Activated T-cell treated with anti-CD3 and anti-CD28 coated beads, Interleukin-2, amount 50 U/mL, for 1 hour (primary cell): ENCODE data around the gene NUMBL.

ENCODE experiments used
- DNase-seq: peaks from one replicate; pipeline ENCODE4 v3.0.0-alpha.2; 2020

Gene NUMBL

GRCh38 chr19:40716031-40716481 lies 25.6 kb upstream of the NUMBL start:
- DNase-seq, result peak; percentile 70

GRCh38 chr19:40714441-40715299 lies 24.2 kb upstream of the NUMBL start:
- DNase-seq, result peak; percentile 93

DNA sequence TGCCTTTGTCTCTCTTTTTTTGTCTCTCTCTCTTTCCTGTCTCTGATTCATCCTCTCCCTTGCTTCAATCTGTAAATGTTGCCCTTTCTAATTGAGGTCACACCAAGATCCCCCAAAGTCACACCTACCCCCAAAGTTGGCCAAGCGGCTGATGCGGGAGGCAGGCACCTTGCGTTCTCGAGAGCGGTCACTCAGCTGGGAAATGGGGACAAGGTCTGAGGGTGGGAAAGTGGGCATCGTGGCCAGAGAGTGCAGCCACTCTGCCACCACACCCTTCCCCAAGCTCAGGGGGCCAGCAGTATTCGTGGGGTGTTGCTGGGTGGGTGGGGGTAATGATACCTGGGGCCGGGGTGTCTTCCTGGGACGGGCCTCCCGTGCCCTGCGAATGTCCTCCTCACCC lies 23.5 kb upstream of the NUMBL start:
- DNase-seq, result no peak

DNA sequence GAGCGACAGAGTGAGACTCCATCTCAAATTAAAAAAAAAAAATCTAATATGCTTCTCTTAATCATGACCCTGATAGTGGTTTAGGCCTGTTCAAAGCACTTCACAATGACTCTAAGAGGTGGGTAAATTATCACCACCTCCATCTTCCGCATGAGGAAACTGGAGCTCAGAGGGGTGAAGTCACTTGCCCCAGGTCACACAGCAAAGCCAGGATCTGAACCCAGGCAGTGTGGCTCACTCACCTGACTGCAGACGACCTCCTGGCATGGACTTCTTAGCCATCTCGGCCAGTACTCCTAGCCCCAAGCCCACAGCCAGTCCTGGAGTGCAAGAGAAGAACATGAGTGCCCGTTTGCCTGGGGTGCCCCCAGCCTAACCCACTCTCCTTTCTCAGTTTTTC lies 19.4 kb upstream of the NUMBL start:
- no peak for DNase-seq

DNA sequence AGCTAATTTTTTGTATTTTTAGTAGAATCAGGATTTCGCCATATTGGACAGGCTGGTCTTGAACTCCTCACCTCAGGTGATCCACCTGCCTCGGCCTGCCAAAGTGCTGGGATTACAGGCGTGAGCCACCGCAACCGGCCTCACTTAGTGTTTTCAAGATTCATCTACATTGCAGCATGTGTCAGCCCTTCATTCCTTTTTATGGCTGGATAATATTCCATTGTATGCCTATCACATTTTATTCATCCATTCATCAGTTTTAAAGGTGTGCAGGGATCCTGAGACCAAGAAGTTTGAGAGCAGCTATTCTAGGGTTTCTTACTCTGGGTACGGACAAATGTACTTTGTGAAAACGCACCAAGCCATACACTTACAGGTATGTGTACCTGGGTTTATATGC lies 17.2 kb upstream of the NUMBL start:
- DNase-seq, result no peak

DNA sequence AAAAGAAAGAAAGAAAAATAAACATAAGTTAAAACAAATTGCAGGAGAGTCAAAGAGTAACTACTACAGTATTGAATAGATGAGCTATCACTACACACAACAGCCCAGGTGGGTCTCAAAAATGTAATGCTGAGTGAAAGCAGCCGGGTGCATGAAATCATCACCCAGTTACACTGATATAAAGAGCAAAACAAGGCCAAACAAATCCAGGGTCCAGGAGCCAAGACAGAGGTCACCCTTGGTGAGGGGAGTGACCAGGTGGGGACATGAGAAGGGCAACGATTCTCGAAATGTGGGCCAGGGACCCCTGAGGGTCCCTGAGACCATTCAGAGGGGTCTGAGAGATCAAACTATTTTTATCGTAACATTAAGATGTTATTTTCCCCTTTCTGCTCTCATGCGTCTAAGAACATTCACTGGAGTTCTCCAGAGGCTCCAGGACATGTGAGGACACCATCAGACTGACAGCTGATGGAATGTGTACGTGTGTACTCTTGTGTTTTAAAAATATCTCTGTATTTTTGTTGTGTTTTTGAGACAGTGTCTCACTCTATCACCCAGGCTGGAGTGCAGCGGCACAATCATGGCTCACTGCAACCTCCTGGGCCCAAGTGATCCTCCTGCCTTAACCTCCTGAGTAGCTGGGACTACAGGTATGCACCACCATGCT lies 15.6 kb upstream of the NUMBL start:
- no peak for DNase-seq

- no peak for DNase-seq
These were observed 14.9 kb upstream of the NUMBL start for GRCh38 chr19:40705362-40705651.

- no peak for DNase-seq
These were observed 14.3 kb upstream of the NUMBL start for GRCh38 chr19:40704491-40705361.

GRCh38 chr19:40703029-40703755 lies 12.7 kb upstream of the NUMBL start:
- no peak for DNase-seq

GRCh38 chr19:40702337-40703012 lies 12.0 kb upstream of the NUMBL start:
- no peak for DNase-seq

- no peak for DNase-seq
These were observed 11.3 kb upstream of the NUMBL start for GRCh38 chr19:40701758-40702157.

- DNase-seq, result no peak
These were observed 9.6 kb upstream of the NUMBL start for GRCh38 chr19:40700083-40700482.

- DNase-seq, result no peak
These were observed 6.6 kb upstream of the NUMBL start for GRCh38 chr19:40697007-40697406.

GRCh38 chr19:40695881-40696280 lies 5.4 kb upstream of the NUMBL start:
- no peak for DNase-seq

GRCh38 chr19:40693896-40694295 lies 3.4 kb upstream of the NUMBL start:
- DNase-seq, result no peak

- DNase-seq, result no peak
These were observed 2.8 kb upstream of the NUMBL start for GRCh38 chr19:40693150-40693788.

GRCh38 chr19:40692212-40692551 lies 1.7 kb upstream of the NUMBL start:
- no peak for DNase-seq

GRCh38 chr19:40691421-40692211 lies 1.2 kb upstream of the NUMBL start:
- peak; percentile 25 for DNase-seq

DNA sequence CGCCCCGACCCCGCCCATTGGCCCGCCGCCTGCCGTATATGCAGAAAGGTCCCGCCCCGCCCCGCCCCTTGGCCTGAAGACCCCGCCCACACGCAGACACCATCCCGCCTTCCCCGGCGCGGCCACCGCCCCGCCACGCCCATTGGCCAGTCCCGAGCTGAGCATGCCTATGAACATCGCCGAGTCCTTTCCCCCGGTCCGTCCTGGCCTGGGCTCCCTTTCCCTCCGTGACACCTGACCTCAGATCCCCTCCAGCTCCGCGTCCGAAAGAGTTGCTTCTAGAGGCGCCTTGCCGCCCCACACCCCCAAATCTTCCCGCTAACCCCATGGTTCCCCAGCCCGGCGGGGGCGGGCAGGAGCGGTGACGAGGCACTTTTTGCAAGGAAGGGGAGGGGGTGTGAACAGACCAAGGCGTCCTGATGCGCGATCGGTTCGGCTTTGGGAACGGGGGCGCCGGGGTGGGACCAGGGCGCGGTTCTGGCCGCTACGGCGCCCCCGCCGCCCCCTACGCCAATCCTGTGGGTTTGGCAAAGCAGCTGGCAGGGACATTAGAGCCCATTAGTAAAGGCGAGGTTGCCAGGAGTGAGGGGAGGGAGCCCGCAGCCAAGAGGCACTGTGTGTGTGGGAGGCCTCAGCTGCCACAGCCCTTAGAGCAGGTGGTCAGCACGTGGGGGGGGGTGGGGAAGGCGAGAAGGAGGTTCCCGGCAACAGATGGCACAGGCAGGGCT lies 406 bp upstream of the NUMBL start:
- DNase-seq, result peak; percentile 85

GRCh38 chr19:40689339-40690049 lies 957 bp downstream of the NUMBL start:
- DNase-seq, result peak; percentile 31
